ENCODE measurements around the gene SENP2.
"Not testable (repeated sequence)": the region's sequence is repeated elsewhere in the genome, so short reads cannot be mapped to it uniquely, and the experiment has no call there.

Gene SENP2

GRCh38 chr3:185594073-185594472 is 8.0 kb downstream of the SENP2 start:
- DNase-seq = no peak

GRCh38 chr3:185595526-185595925 is 9.4 kb downstream of the SENP2 start:
- no peak for DNase-seq

GRCh38 chr3:185605566-185605965 is 19.5 kb downstream of the SENP2 start:
- no peak for DNase-seq

DNA sequence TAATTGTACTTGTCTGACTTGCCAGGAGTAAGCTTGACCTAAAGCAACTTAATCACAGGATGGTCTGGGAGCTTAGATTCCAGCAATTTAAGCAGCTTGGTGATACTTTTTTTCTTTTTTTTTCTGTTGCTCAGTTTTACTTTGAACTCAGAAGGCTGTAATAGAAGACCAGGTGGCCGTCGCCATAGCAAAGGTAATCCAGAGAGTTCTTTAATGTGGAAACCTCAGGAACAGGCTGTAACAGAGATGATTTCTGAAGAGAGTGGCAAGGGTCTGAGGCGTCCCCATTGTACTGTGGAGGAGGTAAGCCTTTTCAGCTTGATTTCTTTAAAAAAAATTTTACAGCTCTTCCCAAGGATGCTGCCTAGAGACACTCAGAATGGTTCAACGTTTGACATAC is 20.1 kb downstream of the SENP2 start:
- DNase-seq = no peak

DNA sequence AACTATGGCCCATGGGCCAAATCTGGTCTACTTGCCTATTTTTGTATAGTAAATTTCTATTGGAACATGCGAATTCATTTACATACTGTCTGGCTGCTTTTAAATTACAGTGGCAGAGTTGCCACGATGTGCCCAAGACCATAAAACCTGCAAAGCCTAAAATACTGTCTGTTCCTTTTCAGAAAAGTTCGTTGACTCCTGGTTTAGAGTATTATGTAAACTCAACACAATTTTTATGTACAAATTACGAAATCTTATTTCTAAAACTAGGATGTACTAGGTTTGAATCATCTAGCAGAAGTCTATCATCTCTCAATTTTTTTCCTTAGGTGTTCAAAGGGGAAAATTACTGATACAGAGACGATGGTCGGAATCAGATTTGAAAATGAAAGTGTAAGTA is 26.9 kb downstream of the SENP2 start:
- DNase-seq = no peak

- DNase-seq = no peak
Measured at GRCh38 chr3:185623939-185624665, 38.0 kb downstream of the SENP2 start.

GRCh38 chr3:185625784-185626183 is 39.7 kb downstream of the SENP2 start:
- DNase-seq = no peak

GRCh38 chr3:185629554-185630181 is 43.6 kb downstream of the SENP2 start:
- DNase-seq = no peak

DNA sequence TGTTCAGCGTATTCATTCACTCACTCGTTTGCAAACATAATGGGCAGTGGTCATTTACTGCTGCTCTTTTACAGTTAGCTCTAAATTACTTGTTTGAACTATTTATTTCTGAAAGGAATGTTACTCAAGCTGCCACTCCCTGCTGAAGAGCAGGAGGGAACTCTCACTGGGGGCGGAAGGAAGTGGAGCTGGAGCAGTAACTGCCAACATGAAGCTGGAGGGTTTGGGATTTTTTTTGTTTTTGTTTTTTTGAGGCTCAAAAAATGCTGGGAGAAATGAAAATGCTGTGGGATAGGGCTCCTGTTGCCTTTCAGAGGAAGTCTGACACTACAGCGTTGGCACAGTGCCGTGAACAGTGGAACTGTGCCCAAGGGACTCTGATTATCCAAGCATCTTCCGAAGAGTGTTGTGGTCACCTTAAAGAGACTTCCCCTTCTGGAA is 44.1 kb downstream of the SENP2 start:
- no peak for DNase-seq

GRCh38 chr3:185631108-185631507 is 45.0 kb downstream of the SENP2 start:
- no peak for DNase-seq

- DNase-seq = no peak
Measured at GRCh38 chr3:185631508-185632206, 45.6 kb downstream of the SENP2 start.

DNA sequence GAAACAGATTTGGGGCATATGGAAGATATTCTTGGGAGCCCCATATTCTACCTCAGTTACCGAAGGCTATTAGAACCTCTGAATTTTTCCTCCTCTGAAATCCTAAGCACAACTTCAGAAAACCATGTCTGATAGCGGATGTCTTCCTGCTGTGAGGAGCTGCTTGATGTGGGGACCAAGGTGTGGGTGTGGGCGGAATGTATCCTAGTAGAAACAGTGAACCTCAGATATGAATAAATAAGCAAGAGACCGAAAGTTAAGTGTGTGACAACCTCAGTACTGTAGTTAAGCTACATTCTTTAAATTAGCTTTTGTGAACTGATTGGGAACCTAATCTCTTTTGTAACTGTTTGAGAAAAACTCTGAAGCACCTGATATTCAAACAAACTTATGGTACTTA is 46.9 kb downstream of the SENP2 start:
- DNase-seq = no peak

- DNase-seq = no peak
Measured at GRCh38 chr3:185637388-185637787, 51.3 kb downstream of the SENP2 start.

DNA sequence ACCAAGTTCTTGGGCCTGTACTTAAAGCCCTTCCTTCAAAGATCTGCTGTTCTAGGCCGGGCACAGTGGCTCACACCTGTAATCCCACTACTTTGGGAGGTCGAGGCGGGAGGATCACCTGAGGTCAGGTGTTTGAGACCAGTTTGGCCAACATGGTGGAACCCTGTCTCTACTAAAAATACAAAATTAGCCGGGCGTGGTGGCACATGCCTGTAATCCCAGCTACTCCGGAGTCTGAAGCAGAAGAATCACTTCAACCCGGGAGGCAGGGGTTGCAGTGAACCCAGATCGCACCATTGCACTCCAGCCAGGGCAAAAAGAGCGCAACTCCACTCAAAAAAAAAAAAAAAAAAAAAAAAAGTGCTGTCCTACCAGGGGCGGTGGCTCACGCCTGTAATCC is 52.6 kb downstream of the SENP2 start:
- DNase-seq = not testable (repeated sequence)

GRCh38 chr3:185639632-185640206 is 53.6 kb downstream of the SENP2 start:
- DNase-seq = no peak

DNA sequence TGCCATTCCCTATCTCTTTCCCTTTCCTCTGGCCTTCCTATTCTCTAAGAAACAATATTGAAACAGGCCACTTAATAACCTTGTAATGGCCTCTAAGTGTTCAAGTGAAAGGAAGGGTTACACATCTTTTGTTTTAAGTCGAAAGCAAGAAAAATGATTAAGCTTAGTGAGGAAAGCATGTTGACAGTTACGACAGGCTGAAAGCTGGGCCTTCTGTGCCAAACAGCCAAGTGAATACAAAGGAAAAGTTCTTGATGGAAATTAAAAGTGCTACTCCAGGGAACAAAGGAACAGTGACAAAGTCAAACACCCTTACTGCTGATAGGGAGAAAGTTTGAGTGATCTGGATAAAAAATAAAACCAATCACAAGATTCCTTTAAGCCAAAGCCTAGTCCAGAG is 54.2 kb downstream of the SENP2 start:
- no peak for DNase-seq

- not testable (repeated sequence) for DNase-seq
Measured at GRCh38 chr3:185645191-185645590, 59.1 kb downstream of the SENP2 start.

DNA sequence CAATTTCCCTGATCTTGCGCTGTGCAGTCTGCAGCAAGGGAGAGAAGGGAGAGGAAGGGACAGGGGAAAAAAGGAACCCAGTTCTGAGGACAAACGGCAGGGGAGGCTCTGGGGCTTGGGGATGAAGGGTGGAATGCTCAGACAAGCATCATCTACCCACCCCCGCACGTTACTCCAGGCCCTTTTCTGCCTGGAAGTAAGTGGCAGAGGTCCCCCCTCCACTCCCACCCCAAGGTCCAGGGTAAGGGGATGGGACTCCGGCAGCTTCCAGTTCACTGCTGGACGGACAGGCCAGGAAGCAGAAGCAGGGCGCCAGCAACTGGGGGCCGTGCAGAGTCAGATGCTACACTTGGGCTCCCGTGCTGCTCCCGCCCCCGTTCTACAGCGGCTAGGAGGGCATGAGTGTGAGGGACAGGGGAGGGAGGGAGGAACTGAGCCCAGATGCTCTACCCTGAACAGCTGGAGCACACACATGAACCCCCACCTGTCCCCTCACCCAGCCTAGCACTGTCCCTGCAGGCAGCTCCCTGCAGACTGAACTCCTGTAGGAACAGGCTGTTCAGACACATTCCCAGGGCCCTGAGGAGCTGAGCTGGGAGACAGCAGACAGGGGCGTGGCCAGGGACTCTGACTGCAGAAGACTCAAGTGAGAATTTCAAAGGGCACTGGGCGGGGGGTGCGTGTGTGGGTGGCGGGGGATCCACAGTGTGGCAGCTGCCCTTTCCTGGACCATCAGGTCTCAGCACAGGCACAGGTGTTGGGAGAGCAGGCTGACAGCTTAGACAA is 59.7 kb downstream of the SENP2 start:
- DNase-seq = no peak

DNA sequence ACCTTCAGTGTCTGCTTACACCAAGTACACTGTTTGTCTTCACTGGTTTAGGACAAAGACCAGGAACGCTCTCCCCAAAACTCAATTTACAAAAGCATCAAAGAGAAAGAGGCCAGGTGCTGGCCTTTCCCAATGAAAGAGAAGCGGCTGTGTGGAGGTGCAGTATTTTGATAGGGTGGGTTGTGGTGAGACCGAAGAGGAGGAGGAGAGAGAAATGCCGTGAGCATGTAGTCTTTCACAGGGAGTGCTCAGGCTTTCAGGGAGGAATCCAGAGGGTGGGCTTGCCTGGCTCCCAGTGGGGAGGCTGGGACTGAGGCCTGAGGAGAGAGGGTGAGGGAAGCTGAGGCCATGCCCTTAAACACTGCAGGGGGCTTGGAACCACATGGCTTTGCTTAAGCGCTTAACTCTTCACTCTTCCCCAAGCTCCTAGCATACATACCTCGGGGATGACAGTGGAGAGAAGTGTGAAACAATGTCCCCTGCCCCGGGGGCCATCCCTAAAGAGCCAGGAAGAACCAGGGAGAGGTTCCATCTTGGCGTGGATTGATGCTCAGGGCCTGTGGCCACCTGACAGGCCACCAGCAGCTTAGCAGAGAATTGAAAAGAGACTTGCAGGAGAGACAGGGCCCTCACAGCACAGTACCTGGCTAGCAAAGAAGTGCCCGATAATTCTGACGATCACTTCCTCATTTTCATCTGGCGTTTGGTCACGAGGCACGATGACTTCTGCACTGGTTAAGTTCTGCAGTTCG is 60.5 kb downstream of the SENP2 start:
- DNase-seq = no peak

- DNase-seq = no peak
Measured at GRCh38 chr3:185647134-185647879, 61.2 kb downstream of the SENP2 start.

DNA sequence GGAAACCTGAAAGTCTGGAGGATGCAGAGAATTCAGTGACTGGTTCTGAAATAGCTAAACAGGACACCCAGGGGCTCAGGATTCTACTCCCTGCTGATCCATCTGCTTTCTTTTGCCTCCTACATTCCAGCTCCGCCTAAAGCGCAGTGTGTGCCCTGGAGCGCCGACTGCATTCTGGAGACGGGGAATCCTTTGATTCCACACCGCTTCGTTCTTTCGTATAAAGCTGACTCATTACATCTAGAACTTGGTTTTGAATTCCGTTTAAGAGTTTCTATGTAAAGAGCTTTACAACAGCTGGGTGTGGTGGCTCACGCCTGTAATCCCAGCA is 61.8 kb downstream of the SENP2 start:
- no peak for DNase-seq

DNA sequence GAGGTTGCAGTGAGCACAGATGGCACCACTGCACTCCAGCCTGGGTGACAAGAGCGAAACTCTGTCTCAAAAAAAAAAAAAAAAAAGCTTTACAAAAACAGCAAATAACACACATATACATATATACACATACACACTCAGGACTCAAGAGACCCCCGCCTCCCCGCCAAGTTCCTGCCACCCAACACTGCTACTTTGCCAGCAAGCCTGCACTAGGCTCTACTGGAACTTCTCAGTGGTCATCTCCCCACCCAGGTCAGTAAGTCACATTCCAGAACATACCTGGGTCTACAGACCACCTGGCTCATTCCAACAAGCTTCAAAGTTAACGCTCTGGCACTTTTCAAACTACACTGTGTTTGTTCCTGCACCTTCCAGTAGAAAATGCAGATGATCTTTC is 62.3 kb downstream of the SENP2 start:
- no peak for DNase-seq
